CD14-positive monocyte (primary cell): ENCODE results near the gene TMEM101. TPM values are rescaled to one million over a fixed set of nuclear protein-coding genes. Genes with fewer than 3 reads are reported as not detected.
"Not testable (repeated sequence)": the region's sequence is repeated elsewhere in the genome, so short reads cannot be mapped to it uniquely, and the experiment has no call there.

Source experiments
- DNase-seq, 3 donors: peaks; one replicate each; pipeline ENCODE4 v3.0.0-alpha.2; 2011 to 2022
- H2AFZ ChIP-seq: 2 replicates; pipeline ENCODE4 v1.6.0; 2012; ENCODE audit warnings: mild to moderate bottlenecking, low read depth, low read length, inconsistent platforms; ENCODE audit not compliant: insufficient read depth, poor library complexity, severe bottlenecking
- H3K27ac ChIP-seq, 2 donors: 1 replicate in 1 of 2; 2 replicates in 1 of 2; pipeline ENCODE4 v1.5.1; 2012 to 2013; ENCODE audit warnings: low read length in 2 of 2, control low read depth in 1 of 2, inconsistent platforms in 1 of 2, low read depth in 1 of 2, mild to moderate bottlenecking in 1 of 2
- H3K27me3 ChIP-seq, 2 donors: one replicate each; pipeline versions ENCODE4 v1.6.0 to v1.6.1; 2011 to 2013; ENCODE audit warnings: low read length in 2 of 2; ENCODE audit not compliant: control insufficient read depth in 2 of 2, insufficient read depth in 2 of 2
- H3K36me3 ChIP-seq, 2 donors: replicated peaks in 1 of 2; 1 replicate in 1 of 2; 2 replicates in 1 of 2; pipeline versions ENCODE4 v1.5.1 to v1.6.1; 2012 to 2013; ENCODE audit warnings: low read length in 2 of 2, control low read depth in 1 of 2, inconsistent platforms in 1 of 2, mild to moderate bottlenecking in 1 of 2; ENCODE audit not compliant: insufficient read depth in 2 of 2, control insufficient read depth in 1 of 2
- H3K4me1 ChIP-seq, 2 donors: 1 replicate in 1 of 2; 2 replicates in 1 of 2; pipeline versions ENCODE4 v1.5.1 to v1.6.1; 2012 to 2013; ENCODE audit warnings: low read length in 2 of 2, control low read depth in 1 of 2, inconsistent platforms in 1 of 2, mild to moderate bottlenecking in 1 of 2, moderate library complexity in 1 of 2; ENCODE audit not compliant: insufficient read depth in 2 of 2, control insufficient read depth in 1 of 2
- H3K4me2 ChIP-seq: replicated peaks from 2 replicates; pipeline ENCODE3; 2012; ENCODE audit warnings: low read length, moderate library complexity, mild to moderate bottlenecking; ENCODE audit not compliant: poor library complexity, severe bottlenecking; ENCODE audit errors: extremely low read depth
- H3K4me3 ChIP-seq, 3 experiments: fragments of 200-600 bp in 1 of 3; sonication (generic) in 1 of 3; replicated peaks in 1 of 3; 1 replicate in 2 of 3; 2 replicates in 1 of 3; pipeline ENCODE4 v1.5.1; 2011 to 2013; ENCODE audit warnings: low read length in 3 of 3, mild to moderate bottlenecking in 3 of 3, control low read depth in 2 of 3, low read depth in 2 of 3, inconsistent platforms in 1 of 3, moderate library complexity in 1 of 3
- H3K79me2 ChIP-seq: 2 replicates; pipeline ENCODE4 v1.6.0; 2012; ENCODE audit warnings: mild to moderate bottlenecking, control low read depth, inconsistent platforms, low read length, moderate library complexity; ENCODE audit not compliant: insufficient read depth
- H3K9ac ChIP-seq: 2 replicates; pipeline ENCODE4 v1.6.0; 2017; ENCODE audit warnings: low read length, mild to moderate bottlenecking; ENCODE audit not compliant: insufficient read depth, poor library complexity, severe bottlenecking
- H3K9me3 ChIP-seq, 2 donors: replicated peaks in 1 of 2; 1 replicate in 1 of 2; 2 replicates in 1 of 2; pipeline versions ENCODE4 v1.5.1 to v1.6.1; 2012 to 2013; ENCODE audit warnings: low read length in 2 of 2, control low read depth in 1 of 2; ENCODE audit not compliant: control insufficient read depth in 1 of 2, insufficient read depth in 1 of 2
- H4K20me1 ChIP-seq: 2 replicates; pipeline ENCODE4 v1.6.0; 2012; ENCODE audit warnings: mild to moderate bottlenecking, low read length, control low read depth, moderate library complexity; ENCODE audit not compliant: insufficient read depth
- H3K27ac Mint-ChIP-seq, 7 donors: one replicate each; pipeline ENCODE4 v1.8.0; 2020; ENCODE audit warnings: mild to moderate bottlenecking in 7 of 7, mixed read lengths in 7 of 7, moderate library complexity in 6 of 7, inconsistent platforms in 2 of 7
- H3K27me3 Mint-ChIP-seq, 3 donors: one replicate each; pipeline ENCODE4 v1.8.0; 2021 to 2022; ENCODE audit warnings: low read depth in 3 of 3, mild to moderate bottlenecking in 3 of 3, mixed read lengths in 3 of 3, moderate library complexity in 3 of 3, inconsistent platforms in 1 of 3
- H3K36me3 Mint-ChIP-seq, 2 donors: one replicate each; pipeline ENCODE4 v1.8.0; 2020; ENCODE audit warnings: mixed read lengths in 2 of 2, inconsistent platforms in 1 of 2, mild to moderate bottlenecking in 1 of 2
- H3K4me1 Mint-ChIP-seq: one replicate; pipeline ENCODE4 v1.8.0; 2020; ENCODE audit warnings: mild to moderate bottlenecking, mixed read lengths
- H3K4me3 Mint-ChIP-seq, 2 donors: one replicate each; pipeline ENCODE4 v1.8.0; 2020; ENCODE audit warnings: mild to moderate bottlenecking in 2 of 2, mixed read lengths in 2 of 2, moderate library complexity in 1 of 2
- H3K9me3 Mint-ChIP-seq, 7 donors: one replicate each; pipeline ENCODE4 v1.8.0; 2020 to 2022; ENCODE audit warnings: mixed read lengths in 7 of 7, mild to moderate bottlenecking in 6 of 7, moderate library complexity in 6 of 7, inconsistent platforms in 2 of 7
- CTCF ChIP-seq: fragments of 200-600 bp; IDR thresholded peaks from one replicate; pipeline ENCODE4 v1.8.0; 2022; ENCODE audit warnings: antibody characterized with exemption, mild to moderate bottlenecking
- WGBS: methylation state at CpG from one replicate; pipeline ENCODE4 v1.1.5; 2013; ENCODE audit warnings: missing lambda C conversion rate; ENCODE audit not compliant: insufficient coverage; 5-methylcytosine and 5-hydroxymethylcytosine counted together
- intact Hi-C, 2 donors: fragments of 100-400 bp; cut with micrococcal nuclease; formaldehyde crosslinking; loops; one replicate each; pipeline versions ENCODE4 v1.15.0 to v1.15.1; 2023
- polyA plus RNA-seq, 3 donors: library from polyadenylated mRNA; depleted of rRNA in 1 of 3; unstranded in 2 of 3; stranded (reverse) in 1 of 3; fragments of 300-500 nt in 2 of 3; fragments of >200 nt in 1 of 3; fragmentation: Illumina TruSeq in 2 of 3; gene quantifications; 1 replicate in 2 of 3; 2 replicates in 1 of 3; pipeline ENCODE4 v1.2.3, GENCODE V29; 2012 to 2021

The TMEM101 gene
- polyA plus RNA-seq, 3 donors = 17.3 to 41.4 (median 33.6) TPM

- H3K27me3 ChIP-seq = no peaks in the 10 kb centered on the region
- H3K9me3 ChIP-seq = no peaks in the 10 kb centered on the region
- Mint-ChIP-seq H3K36me3 (peaks cover 28 to 34% of the 10 kb centered on the region in 2 donors), H3K27me3 (peaks cover 0 to 2% (median 0%) of the 10 kb centered on the region in 3 donors), H3K4me1 (no peaks in the 10 kb centered on the region), H3K4me3 (no peak overlapping the region), H3K27ac (no peak overlapping the region), H3K9me3 (no peaks in the 10 kb centered on the region)
- H4K20me1 ChIP-seq = no peaks in the 10 kb centered on the region
- no peak for TF ChIP-seq CTCF
- no peak overlapping the region for H3K9ac ChIP-seq
- peaks cover 4 to 27% of the 10 kb centered on the region in 2 donors for H3K36me3 ChIP-seq
- no peak overlapping the region for H3K4me2 ChIP-seq
- no peak for DNase-seq
- H2AFZ ChIP-seq = no peak overlapping the region
- intact Hi-C loops = no loop called here
- H3K4me3 ChIP-seq = no peak overlapping the region
- WGBS = 100% methylated on average over 2 of the region's 2 CpGs
- H3K27ac ChIP-seq = no peak overlapping the region
- H3K4me1 ChIP-seq = no peaks in the 10 kb centered on the region
- H3K79me2 ChIP-seq = no peaks in the 10 kb centered on the region
Observed at GRCh38 chr17:44022246-44022645, 7.5 kb upstream of the TMEM101 start.

GRCh38 chr17:44021227-44021626, 6.5 kb upstream of the TMEM101 start:
- H3K9me3 ChIP-seq, H3K9ac ChIP-seq, H4K20me1 ChIP-seq, H3K27me3 ChIP-seq, H3K4me3 Mint-ChIP-seq, H3K27ac Mint-ChIP-seq, H3K27me3 Mint-ChIP-seq, H3K27ac ChIP-seq, intact Hi-C loops, H2AFZ ChIP-seq, H3K4me1 ChIP-seq, H3K79me2 ChIP-seq, DNase-seq, H3K4me3 ChIP-seq, H3K4me2 ChIP-seq, H3K4me1 Mint-ChIP-seq, H3K9me3 Mint-ChIP-seq: not testable (repeated sequence)
- WGBS = 100% methylated on average over 2 of the region's 7 CpGs
- peaks cover 28 to 34% of the 10 kb centered on the region in 2 donors for H3K36me3 Mint-ChIP-seq
- peaks cover 4 to 27% of the 10 kb centered on the region in 2 donors for H3K36me3 ChIP-seq
